SK-N-SH (cell line): ENCODE measurements around the gene ATP11A.

Experiments used
- CTCF ChIP-seq: fragments of 200-600 bp; sonication (generic); IDR thresholded peaks from 2 replicates; pipeline ENCODE4 v1.6.1; 2017; ENCODE audit warnings: antibody characterized with exemption, mild to moderate bottlenecking, moderate library complexity
- GABPA ChIP-seq: IDR thresholded peaks from 2 replicates; pipeline ENCODE4 v1.4.0; 2012; ENCODE audit warnings: low read depth, mild to moderate bottlenecking
- PBX3 ChIP-seq: IDR thresholded peaks from 2 replicates; pipeline ENCODE4; 2012
- POLR2AphosphoS5 ChIP-seq: IDR thresholded peaks from 2 replicates; pipeline ENCODE4 v1.6.1; 2012; ENCODE audit warnings: low read depth, low read length
- SMC3 ChIP-seq: IDR thresholded peaks from 2 replicates; pipeline ENCODE4 v1.6.1; 2012; ENCODE audit warnings: low read depth, low read length, improper control_type of control experiment

GRCh38 chr13:112855859-112856258 lies 166.0 kb downstream of the ATP11A start:
- TF ChIP-seq GABPA = no peak
- no peak for TF ChIP-seq CTCF
- no peak for TF ChIP-seq PBX3
- no peak for TF ChIP-seq POLR2AphosphoS5
- no peak for TF ChIP-seq SMC3
